Natural killer cell (primary cell): ENCODE results near the gene DHRS3. TPM values are rescaled to one million over a fixed set of nuclear protein-coding genes. Genes with fewer than 3 reads are reported as not detected.

Experiments
- ATAC-seq, 3 donors: fragments of 150-1000 bp in 2 of 3; fragments of 200-7000 bp in 1 of 3; cut with Tn5 transposase; 1 replicate in 1 of 3; 2 replicates in 2 of 3; pipeline ENCODE4 v1.10.0; 2021; ENCODE audit warnings: mild to moderate bottlenecking in 2 of 3, moderate library complexity in 2 of 3
- DNase-seq, 2 donors: peaks; one replicate each; pipeline versions ENCODE4 v3.0.0 to v3.0.0-alpha.2; 2013 to 2021; ENCODE audit warnings: mixed read lengths in 1 of 2
- H3K27ac ChIP-seq: one replicate; pipeline ENCODE4 v1.5.1; 2013; ENCODE audit warnings: mild to moderate bottlenecking, low read length
- H3K27me3 ChIP-seq: one replicate; pipeline ENCODE4 v1.6.1; 2013; ENCODE audit warnings: low read length; ENCODE audit not compliant: control insufficient read depth, insufficient read depth
- H3K36me3 ChIP-seq: one replicate; pipeline ENCODE4 v1.6.1; 2013; ENCODE audit warnings: low read length; ENCODE audit not compliant: control insufficient read depth, insufficient read depth
- H3K4me1 ChIP-seq: one replicate; pipeline ENCODE4 v1.6.1; 2013; ENCODE audit warnings: low read length; ENCODE audit not compliant: control insufficient read depth, insufficient read depth
- H3K4me3 ChIP-seq: one replicate; pipeline ENCODE4 v1.5.1; 2013; ENCODE audit warnings: low read length
- H3K9me3 ChIP-seq: one replicate; pipeline ENCODE4 v1.6.1; 2013; ENCODE audit warnings: low read length; ENCODE audit not compliant: control insufficient read depth, insufficient read depth
- H3K27ac Mint-ChIP-seq, 2 donors: one replicate each; pipeline ENCODE4 v1.8.0; 2022; ENCODE audit warnings: mild to moderate bottlenecking in 2 of 2, mixed read lengths in 2 of 2, moderate library complexity in 1 of 2
- H3K27me3 Mint-ChIP-seq, 2 donors: one replicate each; pipeline ENCODE4 v1.8.0; 2022; ENCODE audit warnings: low read depth in 2 of 2, mixed read lengths in 2 of 2
- H3K36me3 Mint-ChIP-seq: one replicate; pipeline ENCODE4 v1.8.0; 2022; ENCODE audit warnings: mixed read lengths
- H3K4me1 Mint-ChIP-seq, 2 donors: one replicate each; pipeline ENCODE4 v1.8.0; 2022; ENCODE audit warnings: mixed read lengths in 2 of 2
- H3K4me3 Mint-ChIP-seq: one replicate; pipeline ENCODE4 v1.8.0; 2022; ENCODE audit warnings: mild to moderate bottlenecking, moderate library complexity, mixed read lengths
- H3K9me3 Mint-ChIP-seq, 2 donors: one replicate each; pipeline ENCODE4 v1.8.0; 2022; ENCODE audit warnings: mixed read lengths in 2 of 2
- WGBS: methylation state at CpG from one replicate; pipeline ENCODE4 v1.1.7; 2013; ENCODE audit warnings: missing lambda C conversion rate; ENCODE audit not compliant: insufficient coverage; 5-methylcytosine and 5-hydroxymethylcytosine counted together
- intact Hi-C: fragments of 100-400 bp; cut with micrococcal nuclease; formaldehyde crosslinking; loops from one replicate; pipeline ENCODE4 v1.14.2; 2022
- total RNA-seq, 4 donors: library from RNA; stranded (reverse); fragments of 120-200 nt in 1 of 4; gene quantifications; one replicate each; pipeline versions ENCODE4 v1.2.3 to v1.2.4, GENCODE V29; 2013 to 2022
- TF ChIP-seq, protein P1 (sequence below): fragments of 200-600 bp; IDR thresholded peaks from one replicate; pipeline ENCODE4 v1.8.0; 2022; ENCODE audit warnings: antibody characterized with exemption

DHRS3 gene
- total RNA-seq, 3 donors from 2014 or later (not counting 1 experiment from before 2014, with no cell fraction given): 106 to 175 (median 153) TPM

GRCh38 chr1:12544992-12545391 is 73.0 kb downstream of the DHRS3 start:
- Mint-ChIP-seq H3K4me3 (no peak overlapping the region), H3K27me3 (peaks cover 0 to 6% of the 10 kb centered on the region in 2 donors), H3K36me3 (no peaks in the 10 kb centered on the region), H3K9me3 (no peaks in the 10 kb centered on the region), H3K4me1 (peaks cover 0 to 7% of the 10 kb centered on the region in 2 donors), H3K27ac (no peak overlapping the region)
- H3K27ac ChIP-seq: no peak overlapping the region
- H3K36me3 ChIP-seq: no peaks in the 10 kb centered on the region
- no peak overlapping the region for H3K4me3 ChIP-seq
- intact Hi-C loops: no loop called here
- H3K9me3 ChIP-seq: no peaks in the 10 kb centered on the region
- peaks cover 4% of the 10 kb centered on the region for H3K4me1 ChIP-seq
- H3K27me3 ChIP-seq: no peaks in the 10 kb centered on the region
- 28% methylated on average over 6 of the region's 8 CpGs for WGBS
- no peak for ATAC-seq
- TF ChIP-seq, protein P1, sequence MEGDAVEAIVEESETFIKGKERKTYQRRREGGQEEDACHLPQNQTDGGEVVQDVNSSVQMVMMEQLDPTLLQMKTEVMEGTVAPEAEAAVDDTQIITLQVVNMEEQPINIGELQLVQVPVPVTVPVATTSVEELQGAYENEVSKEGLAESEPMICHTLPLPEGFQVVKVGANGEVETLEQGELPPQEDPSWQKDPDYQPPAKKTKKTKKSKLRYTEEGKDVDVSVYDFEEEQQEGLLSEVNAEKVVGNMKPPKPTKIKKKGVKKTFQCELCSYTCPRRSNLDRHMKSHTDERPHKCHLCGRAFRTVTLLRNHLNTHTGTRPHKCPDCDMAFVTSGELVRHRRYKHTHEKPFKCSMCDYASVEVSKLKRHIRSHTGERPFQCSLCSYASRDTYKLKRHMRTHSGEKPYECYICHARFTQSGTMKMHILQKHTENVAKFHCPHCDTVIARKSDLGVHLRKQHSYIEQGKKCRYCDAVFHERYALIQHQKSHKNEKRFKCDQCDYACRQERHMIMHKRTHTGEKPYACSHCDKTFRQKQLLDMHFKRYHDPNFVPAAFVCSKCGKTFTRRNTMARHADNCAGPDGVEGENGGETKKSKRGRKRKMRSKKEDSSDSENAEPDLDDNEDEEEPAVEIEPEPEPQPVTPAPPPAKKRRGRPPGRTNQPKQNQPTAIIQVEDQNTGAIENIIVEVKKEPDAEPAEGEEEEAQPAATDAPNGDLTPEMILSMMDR: no peak
- no peak for DNase-seq

- no peak overlapping the region for H3K4me3 Mint-ChIP-seq
- H3K36me3 ChIP-seq: no peaks in the 10 kb centered on the region
- H3K36me3 Mint-ChIP-seq: no peaks in the 10 kb centered on the region
- 91% methylated on average over 4 of the region's 4 CpGs for WGBS
- ATAC-seq (no peak), DNase-seq (no peak)
- H3K4me1 Mint-ChIP-seq: peaks cover 0 to 7% of the 10 kb centered on the region in 2 donors
- no peaks in the 10 kb centered on the region for H3K9me3 ChIP-seq
- no peaks in the 10 kb centered on the region for H3K9me3 Mint-ChIP-seq
- H3K27ac Mint-ChIP-seq: no peak overlapping the region
- H3K4me1 ChIP-seq: peaks cover 4% of the 10 kb centered on the region
- no peaks in the 10 kb centered on the region for H3K27me3 ChIP-seq
- intact Hi-C loops: no loop called here
- H3K27ac ChIP-seq: no peak overlapping the region
- H3K4me3 ChIP-seq: no peak overlapping the region
- H3K27me3 Mint-ChIP-seq: peaks cover 0 to 6% of the 10 kb centered on the region in 2 donors
- TF ChIP-seq, protein P1: no peak
Observed at GRCh38 chr1:12544357-12544756, 73.7 kb downstream of the DHRS3 start.

- peaks cover 4% of the 10 kb centered on the region for H3K4me1 ChIP-seq
Observed at GRCh38 chr1:12543740-12544154, 74.3 kb downstream of the DHRS3 start.

More at GRCh38 chr1:12543740-12544154, 74.3 kb downstream of the DHRS3 start:
- DNase-seq (no peak), ATAC-seq (no peak)
- Mint-ChIP-seq H3K36me3 (no peaks in the 10 kb centered on the region), H3K4me1 (peaks cover 0 to 7% of the 10 kb centered on the region in 2 donors), H3K9me3 (no peaks in the 10 kb centered on the region), H3K4me3 (no peak overlapping the region), H3K27ac (no peak overlapping the region), H3K27me3 (peaks cover 0 to 6% of the 10 kb centered on the region in 2 donors)
- no peaks in the 10 kb centered on the region for H3K36me3 ChIP-seq
- WGBS: 98% methylated on average over 5 of the region's 9 CpGs
- no peak overlapping the region for H3K4me3 ChIP-seq
- H3K9me3 ChIP-seq: no peaks in the 10 kb centered on the region
- TF ChIP-seq, protein P1: no peak
- no peak overlapping the region for H3K27ac ChIP-seq
- intact Hi-C loops: no loop called here
- H3K27me3 ChIP-seq: no peaks in the 10 kb centered on the region
